Right lobe of liver (tissue), 4 donors: ENCODE data around the gene PCCA.

Experiments used
- CTCF ChIP-seq, 4 donors: fragments of 200-600 bp in 3 of 4; fragments of 450-650 bp in 1 of 4; IDR thresholded peaks; one replicate each; pipeline versions ENCODE4 v1.5.1 to v1.8.0; 2016 to 2022; ENCODE audit warnings: antibody characterized with exemption in 4 of 4, mild to moderate bottlenecking in 2 of 4
- POLR2A ChIP-seq: fragments of 450-650 bp; IDR thresholded peaks from one replicate; pipeline ENCODE4 v1.6.1; 2017; ENCODE audit warnings: antibody characterized with exemption, mild to moderate bottlenecking
- donor health status: DM: no; HTN: no; CAD: no.
- donor health status: DM: no; HTN: no; CAD: no.
- donor health status: DM: no; HTN: yes; CAD: no.

DNA sequence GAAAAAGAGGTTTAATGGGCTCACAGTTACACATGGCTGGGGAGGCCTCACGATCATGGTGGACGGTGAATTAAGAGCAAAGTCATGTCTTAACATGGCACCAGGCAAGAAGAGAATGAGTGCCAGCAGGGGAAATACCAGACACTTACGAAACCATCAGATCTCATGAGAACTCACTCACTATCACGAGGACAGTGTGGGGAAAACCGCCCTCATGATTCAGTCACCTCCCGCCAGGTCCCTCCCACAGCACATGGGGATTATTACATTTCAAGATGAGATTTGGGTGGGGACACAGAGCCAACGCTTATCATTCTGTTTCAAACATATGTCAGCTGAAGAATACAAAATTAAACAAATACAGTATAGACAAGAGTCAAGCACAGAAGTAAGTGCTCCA is 165.1 kb downstream of the PCCA start:
- TF ChIP-seq CTCF (IDR thresholded peaks at IDR 0.05), result no peak
- no peak for TF ChIP-seq POLR2A
